K562 (cell line): ENCODE measurements around the gene DALRD3.

Experiments
- ATF1 ChIP-seq, 2 experiments: fragments of 450-650 bp in 1 of 2; IDR thresholded peaks; 2 replicates each; pipeline ENCODE4 v1.6.1; 2016; ENCODE audit warnings: missing compliant biosample characterization in 1 of 2, missing genetic modification characterization in 1 of 2
- ETV6 ChIP-seq, 3 experiments: fragments of 150-350 bp in 1 of 3; sonication (generic) in 1 of 3; formaldehyde crosslinking in 1 of 3; IDR thresholded peaks; 2 replicates each; pipeline versions ENCODE4 v1.6.1 to v1.8.0; 2014 to 2022; ENCODE audit warnings: borderline replicate concordance in 2 of 3, low read depth in 2 of 3, antibody characterized with exemption in 1 of 3, low read length in 1 of 3, mild to moderate bottlenecking in 1 of 3, missing genetic modification reagents in 1 of 3
- HBP1 ChIP-seq: fragments of 450-650 bp; formaldehyde crosslinking; IDR thresholded peaks from 2 replicates; pipeline ENCODE4 v1.4.0; 2022; ENCODE audit warnings: missing genetic modification characterization
- MYC ChIP-seq, 2 experiments: fragments of 250-450 bp in 1 of 2; sonication (Bioruptor Pico) in 1 of 2; IDR thresholded peaks; 2 replicates each; pipeline versions ENCODE4 v1.5.1 to v1.6.1; 2012 to 2021; ENCODE audit warnings: low read depth in 2 of 2, borderline replicate concordance in 1 of 2, improper control_type of control experiment in 1 of 2, low read length in 1 of 2, mild to moderate bottlenecking in 1 of 2, moderate library complexity in 1 of 2
- TAF1 ChIP-seq: IDR thresholded peaks from 2 replicates; pipeline ENCODE4 v1.6.1; 2011; ENCODE audit warnings: mild to moderate bottlenecking, low read length, moderate library complexity; ENCODE audit not compliant: insufficient read depth, control insufficient read depth, severe bottlenecking; ENCODE audit errors: extremely low read depth
- TBP ChIP-seq: optimal IDR thresholded peaks from 2 replicates; pipeline ENCODE3; 2011; ENCODE audit warnings: low read depth, low read length, improper control_type of control experiment
- TEAD4 ChIP-seq, 2 experiments: sonication (generic) in 1 of 2; formaldehyde crosslinking in 1 of 2; IDR thresholded peaks; 2 replicates each; pipeline versions ENCODE4 v1.6.1 to v1.8.0; 2012 to 2022; ENCODE audit warnings: borderline replicate concordance in 1 of 2, inconsistent platforms in 1 of 2, low read length in 1 of 2, mild to moderate bottlenecking in 1 of 2, missing genetic modification reagents in 1 of 2
- TF ChIP-seq, protein P1 (sequence below), 3 experiments: IDR thresholded peaks in 2 of 3; conservative IDR thresholded peaks in 1 of 3; 2 replicates each; pipeline ENCODE4 v1.5.1; 2011 to 2012; ENCODE audit warnings: low read length in 3 of 3, mild to moderate bottlenecking in 3 of 3, control low read depth in 2 of 3, improper control_type of control experiment in 1 of 3, inconsistent platforms in 1 of 3, low read depth in 1 of 3, mixed read lengths in 1 of 3, moderate library complexity in 1 of 3; ENCODE audit not compliant: insufficient read depth in 2 of 3

- TF ChIP-seq TBP = no peak
- no peak for TF ChIP-seq TEAD4 (IDR thresholded peaks at IDR 0.05; ENCODE audit: low read length)
- no peak for TF ChIP-seq TEAD4 (CRISPR knock-in tag; IDR thresholded peaks at IDR 0.05; ENCODE audit: borderline replicate concordance)
- no peak for TF ChIP-seq MYC (IDR thresholded peaks at IDR 0.05; ENCODE audit: low read depth, low read length)
- TF ChIP-seq MYC (CRISPR knock-in tag; IDR thresholded peaks at IDR 0.05; ENCODE audit: borderline replicate concordance, low read depth) = no peak
- TF ChIP-seq, protein P1, sequence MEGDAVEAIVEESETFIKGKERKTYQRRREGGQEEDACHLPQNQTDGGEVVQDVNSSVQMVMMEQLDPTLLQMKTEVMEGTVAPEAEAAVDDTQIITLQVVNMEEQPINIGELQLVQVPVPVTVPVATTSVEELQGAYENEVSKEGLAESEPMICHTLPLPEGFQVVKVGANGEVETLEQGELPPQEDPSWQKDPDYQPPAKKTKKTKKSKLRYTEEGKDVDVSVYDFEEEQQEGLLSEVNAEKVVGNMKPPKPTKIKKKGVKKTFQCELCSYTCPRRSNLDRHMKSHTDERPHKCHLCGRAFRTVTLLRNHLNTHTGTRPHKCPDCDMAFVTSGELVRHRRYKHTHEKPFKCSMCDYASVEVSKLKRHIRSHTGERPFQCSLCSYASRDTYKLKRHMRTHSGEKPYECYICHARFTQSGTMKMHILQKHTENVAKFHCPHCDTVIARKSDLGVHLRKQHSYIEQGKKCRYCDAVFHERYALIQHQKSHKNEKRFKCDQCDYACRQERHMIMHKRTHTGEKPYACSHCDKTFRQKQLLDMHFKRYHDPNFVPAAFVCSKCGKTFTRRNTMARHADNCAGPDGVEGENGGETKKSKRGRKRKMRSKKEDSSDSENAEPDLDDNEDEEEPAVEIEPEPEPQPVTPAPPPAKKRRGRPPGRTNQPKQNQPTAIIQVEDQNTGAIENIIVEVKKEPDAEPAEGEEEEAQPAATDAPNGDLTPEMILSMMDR (IDR thresholded peaks at IDR 0.05 in 2 of 3, conservative IDR thresholded peaks at IDR 0.05 in 1 of 3; ENCODE audit: insufficient read depth in 2 of 3, low read depth in 1 of 3, low read length in 3 of 3) = no peak
- TF ChIP-seq TAF1 = no peak
- TF ChIP-seq ETV6 (IDR thresholded peaks at IDR 0.05; ENCODE audit: borderline replicate concordance in 1 of 2, low read depth in 2 of 2, low read length in 1 of 2) = no peak
- no peak for TF ChIP-seq ETV6 (CRISPR knock-in tag; IDR thresholded peaks at IDR 0.05; ENCODE audit: borderline replicate concordance)
- no peak for TF ChIP-seq HBP1 (CRISPR knock-in tag)
- no peak for TF ChIP-seq ATF1 (CRISPR knock-in tag; IDR thresholded peaks at IDR 0.05)
- TF ChIP-seq ATF1 (tag; IDR thresholded peaks at IDR 0.05) = no peak
Measured at GRCh38 chr3:48984663-48985062, 33.7 kb downstream of the DALRD3 start.
